PC-9 (cell line): Measurements from ENCODE around the gene WFDC1.

Experiments used
- EZH2 ChIP-seq: fragments of 200-600 bp; sonication (generic); IDR thresholded peaks from 2 replicates; pipeline ENCODE4 v1.8.0; 2017; ENCODE audit warnings: antibody characterized with exemption, low read depth
- TF ChIP-seq, protein P1 (sequence below): fragments of 200-600 bp; sonication (generic); conservative IDR thresholded peaks from 2 replicates; pipeline ENCODE4 v1.6.1; 2017; ENCODE audit warnings: mixed run types, antibody characterized with exemption, mild to moderate bottlenecking, moderate library complexity

GRCh38 chr16:84302111-84302954 is 7.7 kb downstream of the WFDC1 start:
- TF ChIP-seq, protein P1, sequence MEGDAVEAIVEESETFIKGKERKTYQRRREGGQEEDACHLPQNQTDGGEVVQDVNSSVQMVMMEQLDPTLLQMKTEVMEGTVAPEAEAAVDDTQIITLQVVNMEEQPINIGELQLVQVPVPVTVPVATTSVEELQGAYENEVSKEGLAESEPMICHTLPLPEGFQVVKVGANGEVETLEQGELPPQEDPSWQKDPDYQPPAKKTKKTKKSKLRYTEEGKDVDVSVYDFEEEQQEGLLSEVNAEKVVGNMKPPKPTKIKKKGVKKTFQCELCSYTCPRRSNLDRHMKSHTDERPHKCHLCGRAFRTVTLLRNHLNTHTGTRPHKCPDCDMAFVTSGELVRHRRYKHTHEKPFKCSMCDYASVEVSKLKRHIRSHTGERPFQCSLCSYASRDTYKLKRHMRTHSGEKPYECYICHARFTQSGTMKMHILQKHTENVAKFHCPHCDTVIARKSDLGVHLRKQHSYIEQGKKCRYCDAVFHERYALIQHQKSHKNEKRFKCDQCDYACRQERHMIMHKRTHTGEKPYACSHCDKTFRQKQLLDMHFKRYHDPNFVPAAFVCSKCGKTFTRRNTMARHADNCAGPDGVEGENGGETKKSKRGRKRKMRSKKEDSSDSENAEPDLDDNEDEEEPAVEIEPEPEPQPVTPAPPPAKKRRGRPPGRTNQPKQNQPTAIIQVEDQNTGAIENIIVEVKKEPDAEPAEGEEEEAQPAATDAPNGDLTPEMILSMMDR = no peak
- TF ChIP-seq EZH2 = no peak
